HCT116 (cell line): ENCODE measurements around the gene ESAM. TPM values are rescaled to one million over a fixed set of nuclear protein-coding genes. Genes with fewer than 3 reads are reported as not detected.

Source experiments
- ATAC-seq: fragments of 200-7000 bp; cut with Tn5 transposase; 2 replicates; pipeline ENCODE4 v1.9.1; 2020; ENCODE audit warnings: mild to moderate bottlenecking, moderate library complexity
- BruUV-seq: library from RNA; stranded (reverse); fragments of 400-500 nt; replicated peaks from 2 replicates; lab custom pipeline; 2021; lab: Mats Ljungman, UMichigan
- CTCF ChIA-PET: fragments of 300-600 bp; sonication (Branson Sonifier 250); formaldehyde crosslinking; loops from one replicate; lab custom pipeline; 2021; ENCODE audit warnings: antibody characterized with exemption; lab: Charles Lee
- POLR2A ChIA-PET: fragments of 300-600, 350-600 bp; sonication (Branson Sonifier 250); formaldehyde crosslinking; loops from one replicate; lab custom pipeline; 2021; ENCODE audit warnings: antibody characterized with exemption; lab: Charles Lee
- RAD21 ChIA-PET, 2 experiments: fragments of 300-600 bp; sonication (Branson Sonifier 250); formaldehyde crosslinking; loops; one replicate each; lab custom pipeline; 2023; ENCODE audit warnings: low total read pairs in 2 of 2; ENCODE audit not compliant: uncharacterized antibody in 2 of 2, unreplicated experiment in 2 of 2, low non-redundant PET in 1 of 2; lab: Charles Lee
- DNase-seq: peaks from one replicate; pipeline ENCODE4 v3.0.0-alpha.2; 2010; ENCODE audit warnings: low read depth, low spot score
- H2AFZ ChIP-seq: fragments of 200-600 bp; shearing (Covaris generic), sonication (generic); 2 replicates; pipeline ENCODE4 v1.6.1; 2017; ENCODE audit warnings: low read depth, mixed run types, mixed read lengths, antibody characterized with exemption, low read length; ENCODE audit not compliant: poor library complexity, severe bottlenecking
- H3K27ac ChIP-seq: 2 replicates; pipeline ENCODE4 v1.5.1; 2012; ENCODE audit warnings: low read depth, low read length
- H3K27me3 ChIP-seq: fragments of 200-600 bp; sonication (generic); 2 replicates; pipeline ENCODE4 v1.6.1; 2016; ENCODE audit warnings: mixed run types, low read length, mixed read lengths; ENCODE audit not compliant: insufficient read depth
- H3K36me3 ChIP-seq, 2 experiments: fragments of 200-500 bp in 1 of 2; fragments of 200-600 bp in 1 of 2; sonication (Bioruptor generic) in 1 of 2; sonication (generic) in 1 of 2; 2 replicates each; pipeline versions ENCODE4 v1.5.1 to v1.6.1; 2014 to 2016; ENCODE audit warnings: low read length in 2 of 2, inconsistent platforms in 1 of 2, mixed read lengths in 1 of 2, mixed run types in 1 of 2; ENCODE audit not compliant: insufficient read depth in 2 of 2, control insufficient read depth in 1 of 2
- H3K4me1 ChIP-seq, 2 experiments: fragments of 200-600 bp in 1 of 2; sonication (generic) in 1 of 2; 2 replicates each; pipeline versions ENCODE4 v1.5.1 to v1.6.1; 2012 to 2017; ENCODE audit warnings: low read length in 2 of 2, inconsistent platforms in 1 of 2, mild to moderate bottlenecking in 1 of 2, mixed read lengths in 1 of 2, mixed run types in 1 of 2, moderate library complexity in 1 of 2; ENCODE audit not compliant: insufficient read depth in 2 of 2, control insufficient read depth in 1 of 2
- H3K4me2 ChIP-seq: fragments of 200-600 bp; sonication (generic); 2 replicates; pipeline ENCODE4 v1.6.1; 2017; ENCODE audit warnings: mixed run types, low read length, mixed read lengths
- H3K4me3 ChIP-seq, 2 experiments: fragments of 200-600 bp in 1 of 2; sonication (generic) in 1 of 2; replicated peaks in 1 of 2; 2 replicates each; pipeline ENCODE4 v1.5.1; 2011 to 2016; ENCODE audit warnings: low read length in 2 of 2, control low read depth in 1 of 2, low read depth in 1 of 2, mild to moderate bottlenecking in 1 of 2, mixed read lengths in 1 of 2, mixed run types in 1 of 2
- H3K79me2 ChIP-seq: fragments of 200-600 bp; sonication (generic); 2 replicates; pipeline ENCODE4 v1.6.1; 2017; ENCODE audit warnings: mild to moderate bottlenecking, mixed run types, low read length, moderate library complexity, mixed read lengths; ENCODE audit not compliant: insufficient read depth
- H3K9ac ChIP-seq: fragments of 200-600 bp; sonication (generic); 2 replicates; pipeline ENCODE4 v1.6.1; 2016; ENCODE audit warnings: low read length, mixed read lengths
- H3K9me2 ChIP-seq: fragments of 200-600 bp; sonication (generic), shearing (Covaris generic); 2 replicates; pipeline ENCODE4 v1.6.1; 2017; ENCODE audit warnings: mixed run types, mild to moderate bottlenecking, moderate library complexity; ENCODE audit not compliant: insufficient read depth
- H3K9me3 ChIP-seq, 2 experiments: fragments of 200-500 bp in 1 of 2; fragments of 200-600 bp in 1 of 2; sonication (Bioruptor generic) in 1 of 2; sonication (generic) in 1 of 2; 2 replicates each; pipeline ENCODE4 v1.6.1; 2014 to 2017; ENCODE audit warnings: low read length in 2 of 2, mixed read lengths in 2 of 2, inconsistent platforms in 1 of 2, low read depth in 1 of 2, mild to moderate bottlenecking in 1 of 2, mixed run types in 1 of 2, moderate library complexity in 1 of 2; ENCODE audit not compliant: control insufficient read depth in 1 of 2, insufficient read depth in 1 of 2
- H4K20me1 ChIP-seq: fragments of 200-600 bp; sonication (generic), shearing (Covaris generic); 2 replicates; pipeline ENCODE4 v1.6.1; 2017; ENCODE audit warnings: mixed run types, mild to moderate bottlenecking, moderate library complexity; ENCODE audit not compliant: insufficient read depth
- CBX3 ChIP-seq: IDR thresholded peaks from 2 replicates; pipeline ENCODE4 v1.6.1; 2012; ENCODE audit warnings: low read depth
- CEBPB ChIP-seq: IDR thresholded peaks from 2 replicates; pipeline ENCODE4 v1.6.1; 2012; ENCODE audit warnings: low read depth
- ELF1 ChIP-seq: IDR thresholded peaks from 2 replicates; pipeline ENCODE4 v1.6.1; 2012; ENCODE audit warnings: low read depth, borderline replicate concordance
- JUND ChIP-seq: IDR thresholded peaks from 2 replicates; pipeline ENCODE4 v1.6.1; 2012
- POLR2A ChIP-seq: IDR thresholded peaks from 2 replicates; pipeline ENCODE4 v1.7.0; 2011; ENCODE audit warnings: borderline replicate concordance; ENCODE audit not compliant: insufficient read depth, insufficient read length; ENCODE audit errors: extremely low read depth
- SRF ChIP-seq: IDR thresholded peaks from 2 replicates; pipeline ENCODE4 v1.6.1; 2012; ENCODE audit warnings: low read depth
- YY1 ChIP-seq: IDR thresholded peaks from 2 replicates; pipeline ENCODE4 v1.6.1; 2011; ENCODE audit warnings: low read length, low read depth, moderate library complexity, mild to moderate bottlenecking; ENCODE audit not compliant: insufficient replicate concordance; ENCODE audit errors: extremely low read depth
- ZFX ChIP-seq: fragments of 450-650 bp; IDR thresholded peaks from 2 replicates; pipeline ENCODE4 v1.6.1; 2017
- intact Hi-C: fragments of 100-400 bp; cut with micrococcal nuclease; formaldehyde crosslinking; loops from 2 replicates; pipeline ENCODE4 v1.10.0; 2022
- total RNA-seq: library from RNA; stranded (reverse); gene quantifications from one replicate; pipeline ENCODE4 v1.2.1, GENCODE V29; 2021; ENCODE audit not compliant: unreplicated experiment
- TF ChIP-seq, protein P1 (sequence below): IDR thresholded peaks from 2 replicates; pipeline ENCODE4 v1.6.1; 2012; ENCODE audit warnings: low read depth
- TF ChIP-seq, protein P2 (sequence below): IDR thresholded peaks from 2 replicates; pipeline ENCODE4 v1.6.1; 2012

The ESAM gene
- total RNA-seq, 1 experiment from 2014 or later: 6.1 TPM

DNA sequence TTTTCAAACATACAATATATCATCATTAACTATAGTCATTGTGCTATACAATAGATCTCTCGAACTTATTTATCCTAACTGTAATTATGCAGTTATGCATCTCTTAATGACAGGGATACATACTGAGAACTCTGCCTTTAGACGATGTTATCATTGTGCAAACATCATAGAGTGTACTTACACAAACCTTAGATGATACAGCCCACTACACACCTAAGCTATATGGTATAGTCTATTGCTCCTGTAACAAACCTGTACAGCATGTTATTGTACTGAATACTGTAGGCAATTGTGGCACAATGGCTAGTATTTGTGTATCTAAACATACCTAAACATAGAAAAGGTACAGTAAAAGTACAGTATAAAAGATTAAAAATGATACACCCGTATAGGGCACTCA lies 49.7 kb downstream of the ESAM start:
- H3K27me3 ChIP-seq: peaks cover 18% of the 10 kb centered on the region
- H3K4me2 ChIP-seq: no peak overlapping the region
- H3K9me3 ChIP-seq: no peaks in the 10 kb centered on the region
- DNase-seq (no peak), ATAC-seq (no peak)
- intact Hi-C loops: no loop called here
- no peak overlapping the region for H3K27ac ChIP-seq
- no peaks in the 10 kb centered on the region for H3K79me2 ChIP-seq
- ChIA-PET POLR2A (no interaction called here), RAD21 (no interaction called here), CTCF (no interaction called here)
- H4K20me1 ChIP-seq: no peaks in the 10 kb centered on the region
- no peaks in the 10 kb centered on the region for H3K9me2 ChIP-seq
- H3K4me3 ChIP-seq: no peak overlapping the region
- BruUV-seq: no TSS peak
- no peaks in the 10 kb centered on the region; a peak in 1 of 4 replicates for H3K4me1 ChIP-seq
- no peak overlapping the region for H2AFZ ChIP-seq
- H3K9ac ChIP-seq: no peak overlapping the region
- H3K36me3 ChIP-seq: no peaks in the 10 kb centered on the region
- no peak for TF ChIP-seq ZFX
- TF ChIP-seq ELF1: no peak
- no peak for TF ChIP-seq SRF
- TF ChIP-seq, protein P1, sequence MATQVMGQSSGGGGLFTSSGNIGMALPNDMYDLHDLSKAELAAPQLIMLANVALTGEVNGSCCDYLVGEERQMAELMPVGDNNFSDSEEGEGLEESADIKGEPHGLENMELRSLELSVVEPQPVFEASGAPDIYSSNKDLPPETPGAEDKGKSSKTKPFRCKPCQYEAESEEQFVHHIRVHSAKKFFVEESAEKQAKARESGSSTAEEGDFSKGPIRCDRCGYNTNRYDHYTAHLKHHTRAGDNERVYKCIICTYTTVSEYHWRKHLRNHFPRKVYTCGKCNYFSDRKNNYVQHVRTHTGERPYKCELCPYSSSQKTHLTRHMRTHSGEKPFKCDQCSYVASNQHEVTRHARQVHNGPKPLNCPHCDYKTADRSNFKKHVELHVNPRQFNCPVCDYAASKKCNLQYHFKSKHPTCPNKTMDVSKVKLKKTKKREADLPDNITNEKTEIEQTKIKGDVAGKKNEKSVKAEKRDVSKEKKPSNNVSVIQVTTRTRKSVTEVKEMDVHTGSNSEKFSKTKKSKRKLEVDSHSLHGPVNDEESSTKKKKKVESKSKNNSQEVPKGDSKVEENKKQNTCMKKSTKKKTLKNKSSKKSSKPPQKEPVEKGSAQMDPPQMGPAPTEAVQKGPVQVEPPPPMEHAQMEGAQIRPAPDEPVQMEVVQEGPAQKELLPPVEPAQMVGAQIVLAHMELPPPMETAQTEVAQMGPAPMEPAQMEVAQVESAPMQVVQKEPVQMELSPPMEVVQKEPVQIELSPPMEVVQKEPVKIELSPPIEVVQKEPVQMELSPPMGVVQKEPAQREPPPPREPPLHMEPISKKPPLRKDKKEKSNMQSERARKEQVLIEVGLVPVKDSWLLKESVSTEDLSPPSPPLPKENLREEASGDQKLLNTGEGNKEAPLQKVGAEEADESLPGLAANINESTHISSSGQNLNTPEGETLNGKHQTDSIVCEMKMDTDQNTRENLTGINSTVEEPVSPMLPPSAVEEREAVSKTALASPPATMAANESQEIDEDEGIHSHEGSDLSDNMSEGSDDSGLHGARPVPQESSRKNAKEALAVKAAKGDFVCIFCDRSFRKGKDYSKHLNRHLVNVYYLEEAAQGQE: no peak
- TF ChIP-seq POLR2A: no peak
- TF ChIP-seq CBX3: no peak
- no peak for TF ChIP-seq CEBPB
- TF ChIP-seq JUND: no peak
- TF ChIP-seq, protein P2, sequence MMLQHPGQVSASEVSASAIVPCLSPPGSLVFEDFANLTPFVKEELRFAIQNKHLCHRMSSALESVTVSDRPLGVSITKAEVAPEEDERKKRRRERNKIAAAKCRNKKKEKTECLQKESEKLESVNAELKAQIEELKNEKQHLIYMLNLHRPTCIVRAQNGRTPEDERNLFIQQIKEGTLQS: no peak
- no peak for TF ChIP-seq YY1
